Tibial nerve (tissue), 4 donors: Measurements from ENCODE around the gene C1QC.

Experiments used
- EP300 ChIP-seq, 2 donors: sonication (generic); formaldehyde crosslinking; IDR thresholded peaks; one replicate each; pipeline ENCODE4 v1.6.1; 2017; ENCODE audit warnings: antibody characterized with exemption in 2 of 2, mild to moderate bottlenecking in 1 of 2
- POLR2A ChIP-seq, 2 donors: fragments of 450-650 bp; IDR thresholded peaks; one replicate each; pipeline ENCODE4 v1.6.1; 2017; ENCODE audit warnings: antibody characterized with exemption in 2 of 2, mild to moderate bottlenecking in 2 of 2, moderate library complexity in 2 of 2
- TF ChIP-seq, protein P1 (sequence below), 5 experiments: fragments of 200-600 bp in 3 of 5; fragments of 450-650 bp in 2 of 5; sonication (generic) in 3 of 5; IDR thresholded peaks; one replicate each; pipeline ENCODE4 v1.5.1; 2016 to 2019; ENCODE audit warnings: antibody characterized with exemption in 5 of 5, mild to moderate bottlenecking in 3 of 5, moderate library complexity in 2 of 5

GRCh38 chr1:22600817-22601605 is 42.4 kb upstream of the C1QC start:
- TF ChIP-seq POLR2A (IDR thresholded peaks at IDR 0.05): no peak
- TF ChIP-seq, protein P1, sequence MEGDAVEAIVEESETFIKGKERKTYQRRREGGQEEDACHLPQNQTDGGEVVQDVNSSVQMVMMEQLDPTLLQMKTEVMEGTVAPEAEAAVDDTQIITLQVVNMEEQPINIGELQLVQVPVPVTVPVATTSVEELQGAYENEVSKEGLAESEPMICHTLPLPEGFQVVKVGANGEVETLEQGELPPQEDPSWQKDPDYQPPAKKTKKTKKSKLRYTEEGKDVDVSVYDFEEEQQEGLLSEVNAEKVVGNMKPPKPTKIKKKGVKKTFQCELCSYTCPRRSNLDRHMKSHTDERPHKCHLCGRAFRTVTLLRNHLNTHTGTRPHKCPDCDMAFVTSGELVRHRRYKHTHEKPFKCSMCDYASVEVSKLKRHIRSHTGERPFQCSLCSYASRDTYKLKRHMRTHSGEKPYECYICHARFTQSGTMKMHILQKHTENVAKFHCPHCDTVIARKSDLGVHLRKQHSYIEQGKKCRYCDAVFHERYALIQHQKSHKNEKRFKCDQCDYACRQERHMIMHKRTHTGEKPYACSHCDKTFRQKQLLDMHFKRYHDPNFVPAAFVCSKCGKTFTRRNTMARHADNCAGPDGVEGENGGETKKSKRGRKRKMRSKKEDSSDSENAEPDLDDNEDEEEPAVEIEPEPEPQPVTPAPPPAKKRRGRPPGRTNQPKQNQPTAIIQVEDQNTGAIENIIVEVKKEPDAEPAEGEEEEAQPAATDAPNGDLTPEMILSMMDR (IDR thresholded peaks at IDR 0.05): no peak
- TF ChIP-seq EP300 (IDR thresholded peaks at IDR 0.05): no peak
